ENCODE measurements around the gene CIAO2A.
A peak's percentile ranks its signal among the peaks of the same experiment; 100 is the strongest.

The CIAO2A gene

DNA sequence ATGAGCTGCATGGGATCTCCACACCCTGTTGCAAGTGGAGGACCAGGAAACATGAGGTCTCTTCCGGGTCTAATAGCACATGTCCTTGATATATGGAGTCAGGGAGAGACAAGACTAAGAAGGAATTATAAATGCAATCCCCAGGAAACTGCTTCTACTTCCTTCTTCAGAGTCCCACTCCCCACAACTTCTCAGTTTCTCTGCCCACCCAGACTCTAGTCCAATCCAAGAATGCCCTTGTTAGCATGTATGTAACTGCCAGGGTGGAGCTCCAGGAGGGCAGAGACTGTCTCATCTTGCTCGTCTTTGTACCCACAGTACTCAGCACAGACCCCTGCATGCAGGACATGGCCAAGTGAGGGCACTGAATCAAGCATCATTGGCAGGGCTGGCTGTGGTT is 55.7 kb downstream of the CIAO2A start:
- DNase-seq = no peak

DNA sequence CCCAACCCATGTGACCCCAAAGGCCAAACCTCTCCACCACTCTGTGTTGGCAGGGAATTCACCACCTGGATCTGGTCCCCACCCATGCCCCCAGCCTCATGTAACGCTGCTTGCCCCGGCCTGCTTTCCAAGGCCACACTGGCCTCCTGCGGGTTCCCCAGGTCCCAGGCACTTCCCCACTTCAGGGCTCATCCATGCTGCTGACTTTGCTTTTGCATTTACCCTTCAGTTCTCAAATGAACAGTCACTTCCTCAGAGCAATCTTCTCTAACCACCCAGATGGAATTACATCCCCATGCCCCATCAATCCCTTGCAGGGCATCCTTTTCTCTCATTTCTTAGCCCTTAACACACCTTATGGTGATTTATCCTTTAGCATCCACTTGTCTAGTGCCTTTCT is 56.5 kb downstream of the CIAO2A start:
- no peak for DNase-seq

DNA sequence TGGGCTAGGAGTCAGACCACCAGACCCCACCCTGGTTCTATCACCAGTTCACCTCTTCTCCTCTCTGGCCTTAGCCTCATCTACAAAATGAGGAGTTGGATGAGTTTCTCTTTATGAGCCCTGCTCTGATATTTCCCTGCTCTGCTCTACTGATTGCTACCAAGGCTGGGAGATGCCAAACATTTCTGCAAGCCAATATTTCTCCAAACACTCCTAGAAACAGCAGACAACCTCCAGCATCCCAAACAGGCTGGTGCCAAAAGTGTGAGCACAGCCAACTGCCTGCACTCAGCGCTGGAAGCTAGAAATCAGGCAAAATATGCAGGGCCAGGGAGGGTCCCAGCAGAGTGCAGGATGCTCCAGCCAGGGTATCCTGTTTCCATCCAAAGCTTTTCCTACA is 58.1 kb downstream of the CIAO2A start:
- no peak for DNase-seq

DNA sequence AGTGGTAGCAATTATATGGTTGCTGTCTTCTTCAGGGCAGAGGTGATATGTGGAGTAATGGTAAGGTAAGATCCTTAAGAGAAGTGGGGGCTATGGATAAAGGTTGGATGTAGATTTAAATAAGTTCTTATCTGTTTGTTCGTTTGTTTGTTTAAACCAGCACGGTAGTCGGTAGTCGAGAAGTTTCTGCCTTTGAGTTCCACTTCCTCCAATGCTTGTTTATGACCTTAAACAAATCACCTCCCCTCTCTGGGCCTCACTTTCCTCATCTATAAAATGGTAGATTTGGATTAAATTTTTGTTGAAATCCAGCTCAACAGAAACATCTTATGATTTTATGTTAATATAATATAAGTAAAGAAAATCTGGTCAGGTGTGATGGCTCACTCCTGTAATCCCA is 59.1 kb downstream of the CIAO2A start:
- DNase-seq = no peak

DNA sequence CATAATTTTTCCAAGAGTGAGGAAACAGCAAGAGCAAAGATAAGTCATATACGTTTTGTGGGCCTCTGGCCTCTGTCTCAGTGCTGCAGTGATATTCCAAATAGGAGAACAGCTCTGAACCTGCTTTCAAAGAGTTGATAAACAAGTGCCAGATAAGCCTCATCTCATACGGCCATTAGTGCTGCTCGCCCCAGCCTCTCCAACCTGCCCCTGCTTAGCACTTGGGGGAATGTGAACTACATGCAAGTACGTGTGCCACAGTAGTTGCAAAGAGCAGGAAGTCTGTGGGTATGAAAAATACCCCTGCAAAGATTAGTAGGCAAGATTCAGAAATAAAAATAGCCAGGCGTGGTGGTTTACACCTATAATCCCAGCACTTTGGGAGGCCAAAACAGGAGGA is 61.3 kb downstream of the CIAO2A start:
- no peak for DNase-seq

DNA sequence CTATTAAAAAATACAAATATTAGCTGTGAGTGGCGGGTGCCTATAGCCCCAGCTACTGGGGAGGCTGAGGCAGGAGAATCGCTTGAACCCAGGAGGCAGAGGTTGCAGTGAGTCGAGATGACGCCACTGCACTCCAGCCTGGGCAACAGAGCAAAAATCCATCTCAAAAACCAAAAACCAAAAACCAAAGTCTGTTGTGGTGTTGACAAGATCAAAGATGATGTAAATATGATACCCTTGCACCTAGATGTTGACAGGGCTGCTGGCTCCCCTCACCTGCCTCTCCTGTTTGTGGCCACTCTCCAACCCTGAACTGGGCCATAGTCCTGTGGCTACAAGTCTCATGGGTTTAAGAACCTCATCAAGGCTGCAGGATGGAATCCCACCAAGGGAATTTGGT is 63.5 kb downstream of the CIAO2A start:
- no peak for DNase-seq

DNA sequence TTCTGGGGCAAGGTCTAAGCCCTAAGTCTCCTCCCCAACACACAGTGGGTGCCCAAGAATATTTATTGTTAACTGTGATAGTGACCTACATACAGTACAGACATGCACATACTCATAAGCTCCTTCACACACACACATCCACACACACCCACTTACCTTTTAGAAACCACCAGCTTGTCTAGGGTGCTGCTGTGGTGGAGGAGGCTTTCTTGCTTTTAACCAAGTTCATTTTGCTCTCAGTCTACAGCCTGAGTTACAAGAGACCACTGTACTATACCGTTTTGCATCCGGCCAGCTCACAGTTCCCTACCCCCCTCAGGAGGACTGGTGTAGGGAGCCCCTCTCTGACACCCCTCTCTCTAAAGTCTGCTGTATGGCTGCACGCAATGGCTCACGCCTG is 64.0 kb downstream of the CIAO2A start:
- DNase-seq = no peak

DNA sequence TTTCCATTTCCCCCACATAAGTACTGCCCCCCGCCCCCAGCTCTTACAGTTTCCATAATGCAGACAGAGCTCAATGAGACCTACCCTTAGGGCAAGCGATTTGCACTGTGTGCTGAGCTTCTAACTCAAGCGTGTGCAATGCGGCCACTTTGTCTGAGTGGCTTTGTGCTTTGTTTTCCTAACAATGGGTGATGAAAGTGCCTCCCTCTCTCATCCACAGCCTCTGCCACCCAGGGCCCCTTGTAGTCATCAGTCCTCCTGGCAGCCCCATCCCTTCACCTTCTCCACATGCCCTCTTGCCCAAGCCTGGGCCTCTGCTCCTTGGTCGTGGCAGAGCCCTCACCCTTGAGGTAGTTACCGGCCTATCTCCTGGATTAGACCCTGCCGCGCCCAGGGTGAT is 64.5 kb downstream of the CIAO2A start:
- DNase-seq = peak in 1 of 2 experiments; percentile 41

DNA sequence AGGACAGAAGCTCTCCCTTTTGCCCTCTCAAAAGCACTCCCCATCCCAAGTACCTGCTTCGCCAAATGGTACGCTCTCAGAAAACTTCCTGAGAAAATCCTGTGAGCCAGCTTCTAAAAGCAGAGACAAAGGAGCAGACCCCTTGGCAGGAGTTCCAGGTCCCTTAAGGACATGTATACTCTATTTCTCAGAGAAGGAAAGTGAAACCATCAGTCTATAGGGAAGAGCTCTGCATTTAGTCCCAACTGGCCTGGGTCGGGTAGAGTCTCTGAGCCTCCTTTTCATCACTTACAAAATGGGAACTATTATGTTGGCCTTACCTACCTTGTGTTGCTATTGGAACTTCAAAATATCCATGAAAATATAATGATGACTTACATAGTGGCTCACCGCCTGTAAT is 67.0 kb downstream of the CIAO2A start:
- DNase-seq = no peak

DNA sequence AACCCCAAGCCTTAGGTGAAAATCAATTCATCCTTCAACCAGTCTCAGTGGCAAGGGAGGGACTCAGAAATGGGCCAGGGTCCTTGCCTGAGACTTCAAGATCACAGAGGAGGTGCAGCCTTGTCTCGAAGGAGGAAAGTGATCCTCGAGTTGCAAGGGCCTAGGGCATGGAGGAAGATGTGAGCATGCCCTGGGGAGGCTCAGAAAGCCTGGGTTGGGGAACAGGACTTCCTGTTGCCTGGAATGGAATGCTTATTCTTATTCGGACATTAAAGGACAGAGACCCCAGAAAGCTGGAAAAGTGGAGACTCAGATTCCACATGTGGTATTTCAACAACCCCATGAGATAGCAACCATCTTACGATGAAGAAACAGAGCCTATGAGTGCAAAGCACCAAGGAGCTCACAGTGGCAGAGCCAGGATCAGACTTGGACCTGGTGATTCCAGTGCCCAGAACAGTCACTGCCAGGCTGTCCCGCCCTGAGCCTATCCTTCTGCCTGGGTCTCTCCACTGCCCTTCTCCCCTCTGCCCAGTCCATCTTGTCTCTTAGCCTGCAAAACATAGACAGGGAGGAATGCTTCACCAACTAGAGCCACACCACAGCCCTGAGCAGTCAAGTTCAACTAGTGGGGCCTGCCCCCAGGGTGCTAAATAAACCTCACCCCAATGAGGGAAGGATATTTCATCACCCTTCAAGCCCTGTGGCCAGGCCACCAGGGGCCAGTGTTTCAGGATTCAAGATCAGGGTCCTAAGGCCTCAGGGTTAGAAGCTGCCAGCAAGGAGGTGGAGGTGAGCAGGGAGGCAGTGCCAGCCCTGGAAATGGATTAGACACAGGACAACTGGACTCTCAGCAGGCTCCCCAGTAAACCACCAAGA is 69.2 kb downstream of the CIAO2A start:
- no peak for DNase-seq

DNA sequence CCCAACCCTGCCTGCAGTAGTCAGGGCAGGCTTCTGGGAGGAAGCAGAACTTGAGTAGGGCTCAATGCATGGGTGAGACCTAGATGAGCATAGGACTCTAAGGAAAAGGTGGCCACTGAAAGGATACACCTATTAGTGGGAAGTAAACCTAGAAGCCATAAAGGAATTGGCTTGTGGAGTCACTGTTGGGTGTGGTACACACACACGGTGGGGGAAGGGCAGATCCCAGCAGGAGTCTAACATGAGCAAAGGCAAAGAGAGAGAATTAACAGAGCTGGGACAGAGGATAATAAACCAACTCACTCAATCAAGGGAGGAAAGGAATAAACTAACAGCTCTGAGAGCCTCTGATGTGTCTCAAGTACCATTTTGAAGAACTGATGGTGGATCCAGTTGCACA is 70.4 kb downstream of the CIAO2A start:
- DNase-seq = no peak

DNA sequence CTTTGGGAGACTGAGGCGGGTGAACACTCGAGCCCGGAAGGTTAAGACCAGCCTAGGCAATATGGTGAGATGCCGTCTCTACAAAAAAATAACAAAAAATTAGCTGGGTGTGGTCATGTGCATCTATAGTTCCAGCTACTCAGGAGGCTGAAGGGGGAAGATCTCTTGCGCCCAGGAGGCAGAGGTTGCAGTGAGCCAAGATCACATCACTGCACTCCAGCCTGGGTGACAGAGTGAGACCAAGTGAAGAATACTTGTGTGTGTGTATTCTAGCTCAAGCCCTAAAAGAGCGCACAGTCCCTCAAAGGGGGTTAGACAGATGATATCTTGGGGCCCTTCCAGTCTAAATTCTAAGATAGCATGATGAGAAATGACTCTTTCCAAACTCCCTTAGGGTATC is 71.1 kb downstream of the CIAO2A start:
- DNase-seq = no peak
